ENCODE measurements around the gene KIF15. TPM values are rescaled to one million over a fixed set of nuclear protein-coding genes. Genes with fewer than 3 reads are reported as not detected.

Gene KIF15
- total RNA-seq, 2 experiments from 2014 or later, result 38.1 to 41.9 TPM

DNA sequence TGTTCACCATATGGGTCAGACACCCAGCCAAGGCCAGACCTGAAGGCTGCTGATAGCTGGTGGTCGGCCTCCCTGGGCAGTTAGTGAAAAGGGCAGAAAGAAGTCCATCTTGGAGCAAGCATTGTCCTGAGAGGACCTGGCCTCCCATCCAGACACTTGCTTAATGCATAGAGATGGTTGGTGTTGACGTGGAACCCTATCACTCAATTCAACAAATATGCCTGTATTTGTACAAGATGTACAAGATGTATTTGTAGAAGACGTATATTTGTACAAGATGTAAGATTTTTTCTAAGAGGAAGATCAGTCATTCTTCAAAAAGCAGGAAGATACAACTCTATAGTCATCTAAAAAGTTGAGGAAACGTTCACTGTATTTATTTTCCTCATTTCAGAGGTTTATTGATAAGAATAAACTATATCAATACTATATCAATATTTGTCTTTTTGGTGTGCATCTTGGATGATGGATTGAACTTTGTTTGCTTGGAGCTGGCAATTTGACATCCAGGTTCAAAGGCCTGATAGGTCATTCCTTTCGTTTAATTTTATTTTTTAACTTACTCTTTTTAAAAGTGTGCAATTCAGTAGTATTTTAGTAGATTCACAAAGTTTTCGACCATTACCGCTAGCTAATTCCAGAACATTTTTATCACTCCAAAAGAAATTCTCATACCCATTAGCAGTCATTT is 106.0 kb downstream of the KIF15 start:
- Mint-ChIP-seq H3K4me1 (ENCODE audit: low read depth) (peaks cover 40% of the 10 kb centered on the region), H3K27me3 (no peaks in the 10 kb centered on the region), H3K36me3 (ENCODE audit: low read depth) (peaks cover 26% of the 10 kb centered on the region), H3K4me3 (no peak overlapping the region), H3K27ac (no peak overlapping the region), H3K9me3 (peaks cover 2% of the 10 kb centered on the region)
- ChIA-PET CTCF (interaction anchor here (1.4 kb wide), 1 partner anchor 47 kb away, joined by 4 read pairs; no protein-coding TSS in a partner anchor), POLR2A (interaction anchor here (0.9 kb wide), 1 partner anchor 9 kb away, joined by 4 read pairs; no protein-coding TSS in a partner anchor)
- intact Hi-C loops (cut with micrococcal nuclease), result no loop called here
- no peak for ATAC-seq
- TF ChIP-seq, protein P1, sequence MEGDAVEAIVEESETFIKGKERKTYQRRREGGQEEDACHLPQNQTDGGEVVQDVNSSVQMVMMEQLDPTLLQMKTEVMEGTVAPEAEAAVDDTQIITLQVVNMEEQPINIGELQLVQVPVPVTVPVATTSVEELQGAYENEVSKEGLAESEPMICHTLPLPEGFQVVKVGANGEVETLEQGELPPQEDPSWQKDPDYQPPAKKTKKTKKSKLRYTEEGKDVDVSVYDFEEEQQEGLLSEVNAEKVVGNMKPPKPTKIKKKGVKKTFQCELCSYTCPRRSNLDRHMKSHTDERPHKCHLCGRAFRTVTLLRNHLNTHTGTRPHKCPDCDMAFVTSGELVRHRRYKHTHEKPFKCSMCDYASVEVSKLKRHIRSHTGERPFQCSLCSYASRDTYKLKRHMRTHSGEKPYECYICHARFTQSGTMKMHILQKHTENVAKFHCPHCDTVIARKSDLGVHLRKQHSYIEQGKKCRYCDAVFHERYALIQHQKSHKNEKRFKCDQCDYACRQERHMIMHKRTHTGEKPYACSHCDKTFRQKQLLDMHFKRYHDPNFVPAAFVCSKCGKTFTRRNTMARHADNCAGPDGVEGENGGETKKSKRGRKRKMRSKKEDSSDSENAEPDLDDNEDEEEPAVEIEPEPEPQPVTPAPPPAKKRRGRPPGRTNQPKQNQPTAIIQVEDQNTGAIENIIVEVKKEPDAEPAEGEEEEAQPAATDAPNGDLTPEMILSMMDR (IDR thresholded peaks at IDR 0.05), result no peak
- no peak for DNase-seq

DNA sequence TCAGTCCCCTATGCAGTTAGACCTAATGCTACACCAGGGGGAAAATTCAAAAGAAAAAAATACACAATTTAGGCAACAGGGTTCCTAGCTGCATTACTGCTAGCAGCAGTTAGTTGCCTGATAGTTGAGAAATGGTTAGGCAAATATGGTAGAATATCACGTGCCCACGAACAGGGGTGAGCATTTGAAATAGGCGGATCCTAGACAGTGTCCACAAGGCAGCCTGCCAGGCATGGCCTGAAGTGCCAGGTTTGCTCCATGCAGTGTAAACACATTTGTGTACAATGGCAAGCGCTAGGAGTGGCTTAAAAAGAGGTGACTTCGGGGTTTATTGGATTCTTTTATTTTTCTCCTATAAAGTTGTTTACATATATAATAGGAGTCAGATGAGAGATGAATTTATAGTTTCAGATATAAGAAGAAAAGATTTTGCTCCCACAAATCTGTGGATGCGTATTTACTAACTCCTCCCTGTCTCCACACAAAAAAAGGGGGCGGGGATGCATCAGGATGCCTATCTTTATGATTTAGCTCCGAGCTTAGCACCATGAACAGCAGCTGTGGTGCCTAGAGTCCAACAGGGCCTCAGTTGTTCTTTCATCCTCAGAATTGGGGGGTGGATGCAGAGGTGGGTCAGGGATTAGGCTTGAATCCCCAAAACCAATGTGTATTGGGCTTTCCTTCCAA is 108.9 kb downstream of the KIF15 start:
- POLR2A ChIA-PET, result no interaction called here
- no peak overlapping the region for H3K4me3 Mint-ChIP-seq
- H3K27me3 Mint-ChIP-seq, result no peaks in the 10 kb centered on the region
- no peak for ATAC-seq
- H3K27ac Mint-ChIP-seq, result no peak overlapping the region
- CTCF ChIA-PET, result no interaction called here
- peaks cover 15% of the 10 kb centered on the region for H3K4me1 Mint-ChIP-seq (ENCODE audit: low read depth)
- intact Hi-C loops (cut with micrococcal nuclease), result no loop called here
- TF ChIP-seq, protein P1 (IDR thresholded peaks at IDR 0.05), result no peak
- peaks cover 2% of the 10 kb centered on the region for H3K9me3 Mint-ChIP-seq
- peaks cover 17% of the 10 kb centered on the region for H3K36me3 Mint-ChIP-seq (ENCODE audit: low read depth)
- DNase-seq, result no peak

DNA sequence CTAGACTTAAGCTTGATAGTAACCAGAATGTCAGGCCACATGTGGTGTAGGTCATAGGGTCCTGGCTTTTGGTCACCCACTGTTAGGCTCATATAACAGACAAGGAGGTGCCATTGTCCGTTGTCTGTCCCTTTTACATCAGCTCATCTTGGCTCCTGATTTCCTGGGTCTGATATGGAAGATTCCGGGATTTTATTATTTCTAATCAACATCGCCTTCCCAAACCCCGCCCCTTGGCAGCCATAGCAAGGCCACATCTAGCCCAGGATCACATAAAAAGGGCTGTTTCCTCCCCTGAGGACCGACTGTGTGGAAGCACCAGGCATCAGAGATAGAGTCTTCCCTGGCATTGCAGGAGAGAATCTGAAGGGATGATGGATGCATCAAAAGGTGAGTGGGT is 112.7 kb downstream of the KIF15 start, which contains the start of gene TGM4:
TGM4 (plus strand) TSS at position 301 of the 400 bp plus-strand sequence; CDS start at position 372, 71 bp downstream.
- CTCF ChIA-PET, result no interaction called here
- no peaks in the 10 kb centered on the region for H3K27me3 Mint-ChIP-seq
- DNase-seq (no peak), ATAC-seq (no peak)
- no peaks in the 10 kb centered on the region for H3K4me1 Mint-ChIP-seq (ENCODE audit: low read depth)
- no peaks in the 10 kb centered on the region for H3K36me3 Mint-ChIP-seq (ENCODE audit: low read depth)
- no peak within 1 kb of the TSS for H3K4me3 Mint-ChIP-seq
- no peaks in the 10 kb centered on the region for H3K9me3 Mint-ChIP-seq
- H3K27ac Mint-ChIP-seq, result no peak within 1 kb of the TSS
- intact Hi-C loops (cut with micrococcal nuclease), result no loop called here
- POLR2A ChIA-PET, result no interaction called here
- TF ChIP-seq, protein P1 (IDR thresholded peaks at IDR 0.05), result no peak

DNA sequence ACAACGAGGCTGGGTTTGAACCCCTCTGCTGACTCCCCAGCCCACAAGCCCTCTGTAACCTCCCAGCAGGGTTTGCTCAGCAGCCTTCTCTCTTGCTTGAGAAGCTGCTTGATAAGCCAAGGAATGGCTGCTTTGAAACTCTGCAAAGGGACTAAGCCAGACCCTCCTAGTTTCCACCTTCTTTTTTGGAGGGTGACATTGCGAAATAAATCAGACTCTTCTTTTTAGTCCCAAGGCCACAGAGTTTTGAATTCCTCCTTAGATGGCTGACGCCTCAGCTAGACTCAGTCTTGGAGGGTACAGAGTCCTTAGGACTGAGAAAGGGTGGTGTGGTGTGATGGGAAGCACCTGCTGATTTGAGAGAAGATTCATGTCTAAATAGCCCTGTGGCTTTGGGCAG is 114.0 kb downstream of the KIF15 start:
- no peaks in the 10 kb centered on the region for H3K27me3 Mint-ChIP-seq
- H3K9me3 Mint-ChIP-seq, result no peaks in the 10 kb centered on the region
- ATAC-seq, result no peak
- H3K4me1 Mint-ChIP-seq (ENCODE audit: low read depth), result no peaks in the 10 kb centered on the region
- POLR2A ChIA-PET, result no interaction called here
- no peak overlapping the region for H3K27ac Mint-ChIP-seq
- no peaks in the 10 kb centered on the region for H3K36me3 Mint-ChIP-seq (ENCODE audit: low read depth)
- CTCF ChIA-PET, result no interaction called here
- intact Hi-C loops (cut with micrococcal nuclease), result no loop called here
- DNase-seq, result no peak
- TF ChIP-seq, protein P1 (IDR thresholded peaks at IDR 0.05), result no peak
- H3K4me3 Mint-ChIP-seq, result no peak overlapping the region

DNA sequence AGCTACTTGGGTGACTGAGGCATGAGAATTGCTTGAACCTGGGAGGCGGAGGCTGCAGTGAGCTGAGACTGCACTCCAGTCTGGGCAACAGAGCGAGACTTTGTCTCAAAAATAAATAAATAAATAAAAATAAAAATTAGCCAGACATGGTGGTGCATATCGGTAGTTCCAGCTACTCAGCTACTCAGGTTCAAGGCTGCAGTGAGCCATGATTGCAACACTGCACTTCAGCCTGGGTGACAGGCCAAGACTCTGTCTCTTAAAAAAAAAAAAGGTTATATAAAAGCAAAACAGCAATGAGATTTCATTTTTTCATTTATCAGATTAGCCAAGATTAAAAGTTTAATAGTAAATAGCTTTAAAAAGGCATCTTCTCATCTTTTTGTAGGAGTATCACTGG is 115.7 kb downstream of the KIF15 start:
- TF ChIP-seq, protein P1 (IDR thresholded peaks at IDR 0.05), result no peak

More for the DNA sequence above, 115.7 kb downstream of the KIF15 start:
- Mint-ChIP-seq H3K27me3 (no peaks in the 10 kb centered on the region), H3K36me3 (ENCODE audit: low read depth) (no peaks in the 10 kb centered on the region), H3K4me1 (ENCODE audit: low read depth) (no peaks in the 10 kb centered on the region), H3K4me3 (no peak overlapping the region), H3K27ac (no peak overlapping the region), H3K9me3 (no peaks in the 10 kb centered on the region)
- intact Hi-C loops (cut with micrococcal nuclease), result no loop called here
- ATAC-seq (no peak), DNase-seq (no peak)
- POLR2A ChIA-PET, result interaction anchor here (1.4 kb wide), 1 partner anchor 11 kb away, joined by 4 read pairs; no protein-coding TSS in a partner anchor
- CTCF ChIA-PET, result no interaction called here

Data from activated CD8-positive, alpha-beta T cell treated with anti-CD3 and anti-CD28 coated beads for 36 hours (primary cell).